GM10266 (cell line): ENCODE measurements around the gene MLLT3.

Source experiments
- DNase-seq: peaks from one replicate; pipeline ENCODE4 v3.0.0; 2012; ENCODE audit errors: extremely low spot score
- TF ChIP-seq, protein P1 (sequence below): IDR thresholded peaks from 2 replicates; pipeline ENCODE4 v1.5.1; 2012; ENCODE audit warnings: mild to moderate bottlenecking, low read depth; ENCODE audit not compliant: control insufficient read depth, insufficient read depth; ENCODE audit errors: missing control alignments

Gene MLLT3

DNA sequence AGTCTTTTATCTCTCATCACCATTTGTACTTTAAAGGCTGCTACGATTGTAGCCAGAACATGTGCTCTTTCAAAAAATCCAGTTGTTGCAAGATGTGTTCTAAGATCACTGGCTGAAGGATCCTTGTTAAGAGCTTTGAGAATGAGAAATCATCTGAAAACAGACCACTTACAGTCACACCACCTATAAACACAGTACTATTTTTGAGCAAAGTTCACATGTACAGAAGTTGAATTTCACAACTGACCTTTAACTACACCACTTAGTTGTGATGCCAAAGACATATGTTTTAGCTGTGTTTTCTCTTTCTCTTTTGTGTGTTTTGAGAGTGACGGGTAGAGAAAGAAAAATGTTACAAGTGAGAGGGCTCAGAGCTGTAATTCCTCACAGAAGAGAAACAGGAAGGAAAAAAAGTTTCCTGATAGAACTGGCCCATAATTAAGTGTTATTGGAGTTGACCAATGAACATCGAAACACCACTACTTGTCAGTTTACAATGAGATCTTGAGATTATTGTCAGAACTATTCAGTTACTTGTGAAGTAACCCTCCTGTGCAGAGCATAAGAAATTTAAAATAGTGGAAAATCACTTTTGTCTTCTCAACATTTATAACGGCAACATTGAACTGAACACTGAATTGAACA, 245.4 kb downstream of the MLLT3 start:
- no peak for DNase-seq
- TF ChIP-seq, protein P1, sequence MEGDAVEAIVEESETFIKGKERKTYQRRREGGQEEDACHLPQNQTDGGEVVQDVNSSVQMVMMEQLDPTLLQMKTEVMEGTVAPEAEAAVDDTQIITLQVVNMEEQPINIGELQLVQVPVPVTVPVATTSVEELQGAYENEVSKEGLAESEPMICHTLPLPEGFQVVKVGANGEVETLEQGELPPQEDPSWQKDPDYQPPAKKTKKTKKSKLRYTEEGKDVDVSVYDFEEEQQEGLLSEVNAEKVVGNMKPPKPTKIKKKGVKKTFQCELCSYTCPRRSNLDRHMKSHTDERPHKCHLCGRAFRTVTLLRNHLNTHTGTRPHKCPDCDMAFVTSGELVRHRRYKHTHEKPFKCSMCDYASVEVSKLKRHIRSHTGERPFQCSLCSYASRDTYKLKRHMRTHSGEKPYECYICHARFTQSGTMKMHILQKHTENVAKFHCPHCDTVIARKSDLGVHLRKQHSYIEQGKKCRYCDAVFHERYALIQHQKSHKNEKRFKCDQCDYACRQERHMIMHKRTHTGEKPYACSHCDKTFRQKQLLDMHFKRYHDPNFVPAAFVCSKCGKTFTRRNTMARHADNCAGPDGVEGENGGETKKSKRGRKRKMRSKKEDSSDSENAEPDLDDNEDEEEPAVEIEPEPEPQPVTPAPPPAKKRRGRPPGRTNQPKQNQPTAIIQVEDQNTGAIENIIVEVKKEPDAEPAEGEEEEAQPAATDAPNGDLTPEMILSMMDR: no peak

DNA sequence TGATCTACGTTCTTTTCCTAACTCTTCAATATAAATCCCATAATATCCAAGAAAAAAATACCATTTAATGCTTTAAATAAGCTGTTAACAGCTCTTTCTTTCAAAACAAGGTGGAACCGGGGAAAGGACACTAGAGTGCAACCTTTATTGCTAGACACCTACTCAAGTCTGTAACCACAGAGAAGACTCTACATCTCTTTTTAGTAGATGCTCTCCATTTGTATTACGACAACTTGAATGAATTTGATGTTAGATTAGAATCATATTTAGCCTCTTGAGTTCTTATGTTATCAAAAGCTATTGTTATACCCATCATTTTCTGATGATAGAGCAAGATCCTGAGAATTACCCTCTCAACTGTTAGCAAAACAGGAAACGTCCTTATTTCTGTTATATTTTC, 246.3 kb downstream of the MLLT3 start:
- TF ChIP-seq, protein P1: no peak

DNA sequence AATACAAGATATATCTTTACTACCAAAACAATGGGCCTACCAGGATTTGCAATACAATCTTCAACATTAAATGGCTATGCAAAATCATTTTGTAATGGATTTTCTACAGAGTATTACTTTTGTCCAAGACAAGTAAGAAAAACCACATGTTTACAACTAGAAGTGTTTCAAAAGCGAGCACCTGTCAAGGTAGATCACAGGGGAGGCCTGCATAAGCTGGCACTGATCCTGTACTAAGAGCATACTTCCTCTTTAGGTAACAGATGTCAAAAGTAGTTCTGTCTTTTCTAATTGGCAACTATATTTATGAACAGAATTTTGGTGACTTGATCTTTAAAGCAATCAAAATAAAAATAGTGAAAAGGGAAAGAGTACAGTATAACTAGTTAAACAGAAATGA, 249.0 kb downstream of the MLLT3 start:
- TF ChIP-seq, protein P1: no peak
- no peak for DNase-seq

More for the DNA sequence above, 246.3 kb downstream of the MLLT3 start:
- no peak for DNase-seq

DNA sequence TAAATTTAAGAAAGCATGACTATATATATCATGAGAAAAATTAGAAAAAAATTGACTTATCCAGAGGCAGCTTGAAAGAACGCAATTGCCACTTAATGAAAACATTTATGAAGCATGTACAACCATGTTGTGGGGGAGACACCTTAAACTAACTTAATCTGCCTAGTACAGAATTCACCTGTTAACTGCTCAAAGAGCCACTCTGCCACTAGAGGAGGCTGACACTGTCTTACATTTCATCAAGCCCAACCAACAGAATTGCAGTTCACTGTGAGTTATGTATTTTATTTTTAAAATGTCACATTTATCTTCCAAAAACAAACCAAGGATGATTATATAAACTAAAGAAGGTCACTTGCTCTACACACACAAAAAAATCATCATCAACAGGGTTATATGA, 252.9 kb downstream of the MLLT3 start:
- TF ChIP-seq, protein P1: peak; percentile 21
- DNase-seq: no peak

DNA sequence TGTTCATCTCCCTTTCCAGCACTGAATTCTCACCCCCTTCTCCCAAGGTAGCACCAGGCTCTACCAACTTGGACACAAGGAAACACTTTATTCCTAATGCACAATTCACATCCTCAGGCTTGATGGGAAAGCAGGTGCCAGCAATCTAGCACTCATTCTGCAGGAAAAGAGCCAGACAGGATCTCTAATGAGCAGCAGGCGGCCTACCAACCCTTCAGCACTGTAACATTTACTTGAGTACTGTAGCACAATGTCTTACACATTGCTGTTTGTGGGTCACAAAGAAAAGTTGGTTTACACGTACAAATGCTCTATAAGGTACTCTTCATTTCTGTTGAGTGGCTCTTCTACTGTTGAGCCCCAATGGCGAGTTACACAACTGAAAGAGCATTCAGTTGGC, 254.4 kb downstream of the MLLT3 start:
- DNase-seq: no peak
- TF ChIP-seq, protein P1: no peak

DNA sequence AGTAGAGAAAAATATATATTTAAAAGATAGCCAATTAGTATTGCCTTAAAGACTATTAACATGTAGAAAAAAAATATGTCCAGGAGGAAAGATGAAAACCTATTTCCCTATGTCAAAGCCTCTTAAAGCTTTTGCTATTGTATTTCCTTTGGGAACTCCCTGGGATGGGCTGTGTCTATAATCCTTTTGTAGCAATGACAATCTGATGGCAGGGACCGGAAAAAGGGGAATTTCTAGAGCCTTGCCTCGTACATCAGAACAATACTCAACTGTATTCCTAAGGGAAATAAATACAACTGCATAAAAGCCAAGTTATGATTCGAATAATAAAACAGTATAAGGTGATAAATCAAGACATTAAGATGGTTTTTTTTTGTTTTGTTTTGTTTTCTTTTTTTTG, 257.3 kb downstream of the MLLT3 start:
- no peak for DNase-seq
- TF ChIP-seq, protein P1: no peak

DNA sequence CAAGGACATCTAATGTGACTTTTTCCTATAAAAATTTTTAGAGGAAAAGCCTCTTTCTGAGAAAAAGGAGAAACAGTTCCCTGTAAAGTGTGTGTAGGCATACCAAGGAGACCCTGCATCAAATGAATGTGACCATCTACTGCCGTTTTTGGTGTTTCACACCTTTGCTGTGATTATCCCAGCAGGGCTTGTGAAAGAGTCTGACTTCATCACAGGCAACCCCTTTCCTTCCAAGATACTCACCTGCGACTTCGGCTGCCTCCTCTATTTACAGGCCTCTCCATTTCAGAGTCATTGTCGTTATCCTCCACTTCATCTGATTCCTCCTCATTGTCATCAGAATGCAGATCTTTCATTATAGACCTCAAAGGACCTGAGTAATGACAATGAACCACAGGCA, 259.1 kb downstream of the MLLT3 start:
- DNase-seq: no peak
- TF ChIP-seq, protein P1: no peak
